H54 (cell line): Measurements from ENCODE around the gene MESP2.

Source experiments
- DNase-seq: peaks from one replicate; pipeline ENCODE4 v3.0.0; 2011; ENCODE audit warnings: low spot score, mixed read lengths; ENCODE audit not compliant: insufficient read length
- FAIRE-seq: peaks from 3 replicates; lab custom pipeline; 2011; peaks lifted over from hg19 to GRCh38; lab: Jason Lieb, UNC
- POLR2A ChIP-seq: IDR thresholded peaks from 2 replicates; pipeline ENCODE4 v1.6.1; 2011; ENCODE audit warnings: low read depth, mild to moderate bottlenecking, low read length

Gene MESP2

DNA sequence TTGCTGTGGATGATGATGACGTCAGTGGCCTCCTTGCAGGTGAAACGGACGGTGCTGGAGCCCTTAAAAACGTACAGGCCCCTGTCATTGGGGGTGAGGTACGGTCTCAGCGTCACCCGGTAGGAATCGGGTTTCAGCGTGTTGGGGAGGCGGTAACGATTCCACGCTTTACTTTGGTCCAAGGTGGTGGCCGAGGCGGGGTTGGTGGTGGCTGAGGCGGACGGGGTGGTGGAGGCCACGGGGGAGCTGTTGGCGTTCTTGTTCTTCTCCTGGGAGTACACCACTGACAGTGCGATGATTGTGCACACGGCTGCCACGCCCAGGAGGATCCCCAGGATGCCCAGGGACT, 30.1 kb downstream of the MESP2 start:
- no peak for DNase-seq
- TF ChIP-seq POLR2A, result no peak
- FAIRE-seq, result no peak

DNA sequence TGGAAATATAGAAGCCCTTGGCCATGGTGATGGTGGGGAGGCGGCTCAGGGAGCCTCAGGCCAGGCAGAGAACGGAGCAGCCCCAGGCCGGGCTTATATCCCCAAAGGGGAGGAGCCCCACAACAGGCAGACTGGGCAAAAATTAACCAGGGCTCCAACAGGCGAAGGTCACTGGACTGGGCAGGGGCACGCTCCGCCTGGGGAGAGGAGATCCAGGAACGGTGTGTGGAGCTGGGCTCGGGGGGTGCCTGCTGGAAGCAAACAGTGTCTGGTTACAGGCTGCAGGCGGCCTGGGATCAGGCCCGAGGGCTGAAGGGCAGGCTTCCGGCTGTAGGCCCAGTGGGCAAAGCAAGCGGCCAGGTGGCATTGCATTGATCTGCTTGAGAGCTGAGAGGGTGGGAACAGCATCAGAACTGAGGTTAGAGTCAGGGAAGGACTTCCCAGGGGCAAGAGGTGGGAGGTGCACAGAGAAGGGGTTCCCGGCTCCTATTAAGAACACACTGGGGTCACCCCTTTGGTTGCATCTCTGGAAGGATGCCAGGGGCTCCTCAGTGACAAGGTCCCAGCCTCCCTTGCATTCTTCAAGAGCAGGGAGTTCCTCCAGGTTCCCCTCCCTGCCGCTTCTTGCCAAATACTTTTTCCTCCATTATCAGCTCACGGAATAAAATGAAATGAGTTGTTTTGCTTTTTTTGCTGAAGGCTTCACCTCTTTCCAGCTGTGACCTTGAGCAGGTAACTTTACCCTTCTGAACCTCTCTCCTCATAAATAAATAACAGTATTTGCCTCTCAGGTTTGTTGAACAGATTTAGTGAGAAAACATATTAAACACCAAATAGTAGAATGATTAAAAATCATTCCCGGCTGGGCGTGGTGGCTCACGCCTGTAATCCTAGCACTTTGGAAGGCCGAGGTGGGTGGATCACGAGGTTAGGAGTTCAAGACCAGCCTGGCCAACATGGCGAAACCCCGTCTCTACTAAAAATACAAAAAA, 30.7 kb downstream of the MESP2 start:
- FAIRE-seq, result no peak
- TF ChIP-seq POLR2A, result no peak
- no peak for DNase-seq

GRCh38 chr15:89807689-89808088, 31.6 kb downstream of the MESP2 start:
- FAIRE-seq (no peak), DNase-seq (no peak)
- TF ChIP-seq POLR2A, result no peak

GRCh38 chr15:89808160-89808870, 32.2 kb downstream of the MESP2 start:
- TF ChIP-seq POLR2A, result no peak
- DNase-seq, result no peak
- FAIRE-seq, result no peak

DNA sequence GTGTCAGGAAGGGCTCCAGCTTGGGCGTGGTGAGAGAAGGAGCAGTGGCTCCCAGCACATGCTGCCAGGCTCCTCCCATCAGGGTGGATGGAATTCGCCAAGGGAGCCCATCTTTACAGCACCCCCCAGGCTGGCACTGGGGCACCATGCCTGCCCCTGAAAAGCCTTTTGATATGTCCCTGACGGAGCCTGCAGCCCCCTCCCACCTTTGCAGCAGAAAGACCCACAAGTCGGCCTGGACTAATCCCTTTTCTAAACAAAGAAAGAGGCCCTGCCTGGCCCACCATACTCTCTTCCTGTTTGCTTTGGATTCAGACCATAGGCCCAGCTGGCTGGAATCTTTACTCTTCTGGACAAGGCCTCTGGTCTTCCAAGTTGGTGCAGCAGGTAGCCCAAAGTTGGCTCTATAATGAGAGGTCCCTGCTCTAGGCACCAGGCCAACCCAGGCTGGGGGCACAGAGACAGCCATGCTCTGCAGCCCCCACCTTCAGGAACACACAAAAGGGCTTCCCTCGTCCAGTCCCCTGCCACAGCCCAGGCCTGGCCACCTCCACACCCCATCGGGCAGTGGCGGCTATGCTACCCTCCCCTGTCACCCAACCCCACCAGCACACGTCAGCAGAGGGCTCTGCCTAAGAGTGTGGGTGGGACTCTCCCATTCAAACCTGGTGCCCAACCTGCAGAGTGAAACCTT, 33.1 kb downstream of the MESP2 start:
- FAIRE-seq, result no peak
- no peak for DNase-seq
- TF ChIP-seq POLR2A, result no peak

GRCh38 chr15:89809787-89810148, 33.6 kb downstream of the MESP2 start:
- no peak for TF ChIP-seq POLR2A
- DNase-seq (no peak), FAIRE-seq (no peak)

- DNase-seq, result no peak
- no peak for TF ChIP-seq POLR2A
- FAIRE-seq, result no peak
These were observed 34.7 kb downstream of the MESP2 start for GRCh38 chr15:89810837-89811236.

- FAIRE-seq, result no peak
- DNase-seq, result peak; percentile 89
These were observed 36.1 kb downstream of the MESP2 start for GRCh38 chr15:89812011-89812846.

GRCh38 chr15:89812847-89813320, 36.8 kb downstream of the MESP2 start:
- TF ChIP-seq POLR2A, result no peak
- FAIRE-seq (no peak), DNase-seq (no peak)

More at GRCh38 chr15:89812011-89812846, 36.1 kb downstream of the MESP2 start:
- no peak for TF ChIP-seq POLR2A

DNA sequence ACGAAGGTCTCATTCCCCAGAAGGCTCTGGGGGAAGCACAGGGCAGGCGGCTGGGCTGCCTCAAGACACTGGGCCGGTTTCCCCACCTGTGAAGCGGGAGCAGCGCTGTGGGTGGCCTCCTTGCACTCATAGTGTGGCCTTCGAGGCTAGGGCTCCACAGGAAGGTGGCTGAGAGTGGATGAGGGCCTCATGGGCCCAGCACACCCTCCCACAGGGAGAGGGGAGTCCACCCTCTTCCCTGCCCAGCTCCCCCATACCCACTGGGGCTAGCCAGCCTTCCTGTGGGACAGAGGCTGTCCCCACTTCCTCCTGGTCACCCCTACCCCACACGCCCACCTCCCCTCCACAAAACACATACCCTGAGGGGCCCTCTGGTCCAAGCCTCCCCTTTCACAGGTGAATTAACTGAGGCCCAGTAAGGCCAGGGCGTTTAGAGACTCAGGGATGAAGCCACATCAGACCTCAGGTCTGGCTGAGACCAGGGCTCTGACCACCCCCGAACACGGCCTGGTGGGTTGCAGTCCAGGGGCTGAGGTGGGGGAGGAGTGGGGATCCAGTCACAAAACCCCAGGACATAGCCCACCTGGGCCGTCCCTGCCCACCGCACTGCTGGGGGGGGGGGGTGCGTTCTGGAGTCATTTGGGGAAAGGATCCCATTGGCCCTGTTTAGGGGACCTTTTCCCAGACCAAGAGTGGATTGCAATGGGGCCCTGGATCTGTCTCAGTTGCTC, 37.4 kb downstream of the MESP2 start:
- DNase-seq, result no peak
- FAIRE-seq, result no peak
- no peak for TF ChIP-seq POLR2A

GRCh38 chr15:89814112-89814742, 38.1 kb downstream of the MESP2 start:
- FAIRE-seq (no peak), DNase-seq (no peak)
- TF ChIP-seq POLR2A, result no peak

DNA sequence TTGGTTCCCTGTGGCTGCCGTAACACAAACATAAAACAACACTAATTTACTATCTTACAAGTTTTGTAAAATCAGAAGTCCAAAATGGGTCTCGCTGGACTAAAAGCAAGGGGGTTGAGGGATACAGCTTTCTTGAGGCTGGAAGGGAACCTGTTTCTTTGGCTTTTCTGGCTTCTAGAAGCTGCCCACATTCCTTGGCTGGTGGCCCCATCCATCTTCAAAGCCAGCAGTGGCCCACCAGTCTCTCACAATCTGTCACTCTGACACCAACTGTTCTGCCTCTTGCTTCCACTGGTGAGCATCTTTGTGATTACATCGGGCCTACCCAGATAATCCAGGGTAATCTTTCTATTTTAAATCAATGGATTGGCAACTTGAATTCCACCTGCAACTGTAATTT, 39.6 kb downstream of the MESP2 start:
- FAIRE-seq (no peak), DNase-seq (no peak)
- TF ChIP-seq POLR2A, result no peak
